VCaP (cell line): ENCODE results near the gene BTBD9.

Source experiments
- H3K27ac ChIP-seq: fragments of 450-650 bp; 2 replicates; pipeline ENCODE4 v1.5.1; 2017
- TF ChIP-seq, protein P1 (sequence below): fragments of 450-650 bp; conservative IDR thresholded peaks from 2 replicates; pipeline ENCODE4 v1.5.1; 2017; ENCODE audit warnings: mild to moderate bottlenecking, moderate library complexity

Gene BTBD9

DNA sequence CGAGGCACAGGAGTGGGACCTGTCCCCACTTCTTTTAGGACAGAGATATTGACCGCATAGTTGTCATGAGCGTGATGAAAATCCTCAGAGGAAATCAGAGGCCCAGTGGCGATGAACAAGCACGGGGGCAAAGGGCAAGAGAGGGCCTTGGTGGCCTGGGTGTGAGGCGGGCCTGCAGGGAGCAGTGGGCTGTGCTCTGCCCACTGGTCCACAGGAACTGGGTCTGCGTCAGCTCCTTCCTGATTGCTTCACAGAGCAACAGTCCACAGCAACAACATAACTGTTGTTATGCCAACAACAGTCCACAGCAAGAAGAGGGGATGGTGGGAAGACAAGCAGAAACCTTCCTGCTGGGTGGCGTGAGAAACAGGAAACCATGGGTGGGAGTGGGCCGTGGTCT is 484.6 kb downstream of the BTBD9 start:
- TF ChIP-seq, protein P1, sequence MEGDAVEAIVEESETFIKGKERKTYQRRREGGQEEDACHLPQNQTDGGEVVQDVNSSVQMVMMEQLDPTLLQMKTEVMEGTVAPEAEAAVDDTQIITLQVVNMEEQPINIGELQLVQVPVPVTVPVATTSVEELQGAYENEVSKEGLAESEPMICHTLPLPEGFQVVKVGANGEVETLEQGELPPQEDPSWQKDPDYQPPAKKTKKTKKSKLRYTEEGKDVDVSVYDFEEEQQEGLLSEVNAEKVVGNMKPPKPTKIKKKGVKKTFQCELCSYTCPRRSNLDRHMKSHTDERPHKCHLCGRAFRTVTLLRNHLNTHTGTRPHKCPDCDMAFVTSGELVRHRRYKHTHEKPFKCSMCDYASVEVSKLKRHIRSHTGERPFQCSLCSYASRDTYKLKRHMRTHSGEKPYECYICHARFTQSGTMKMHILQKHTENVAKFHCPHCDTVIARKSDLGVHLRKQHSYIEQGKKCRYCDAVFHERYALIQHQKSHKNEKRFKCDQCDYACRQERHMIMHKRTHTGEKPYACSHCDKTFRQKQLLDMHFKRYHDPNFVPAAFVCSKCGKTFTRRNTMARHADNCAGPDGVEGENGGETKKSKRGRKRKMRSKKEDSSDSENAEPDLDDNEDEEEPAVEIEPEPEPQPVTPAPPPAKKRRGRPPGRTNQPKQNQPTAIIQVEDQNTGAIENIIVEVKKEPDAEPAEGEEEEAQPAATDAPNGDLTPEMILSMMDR = no peak
- peak overlapping the region; percentile 30 for H3K27ac ChIP-seq

- TF ChIP-seq, protein P1 = no peak
- H3K27ac ChIP-seq = no peak overlapping the region; the same call in 1 of the 2 replicates
These were observed 485.0 kb downstream of the BTBD9 start for GRCh38 chr6:38154731-38155130.

- TF ChIP-seq, protein P1 = no peak
- no peak overlapping the region for H3K27ac ChIP-seq
These were observed 485.9 kb downstream of the BTBD9 start for GRCh38 chr6:38153798-38154345.

DNA sequence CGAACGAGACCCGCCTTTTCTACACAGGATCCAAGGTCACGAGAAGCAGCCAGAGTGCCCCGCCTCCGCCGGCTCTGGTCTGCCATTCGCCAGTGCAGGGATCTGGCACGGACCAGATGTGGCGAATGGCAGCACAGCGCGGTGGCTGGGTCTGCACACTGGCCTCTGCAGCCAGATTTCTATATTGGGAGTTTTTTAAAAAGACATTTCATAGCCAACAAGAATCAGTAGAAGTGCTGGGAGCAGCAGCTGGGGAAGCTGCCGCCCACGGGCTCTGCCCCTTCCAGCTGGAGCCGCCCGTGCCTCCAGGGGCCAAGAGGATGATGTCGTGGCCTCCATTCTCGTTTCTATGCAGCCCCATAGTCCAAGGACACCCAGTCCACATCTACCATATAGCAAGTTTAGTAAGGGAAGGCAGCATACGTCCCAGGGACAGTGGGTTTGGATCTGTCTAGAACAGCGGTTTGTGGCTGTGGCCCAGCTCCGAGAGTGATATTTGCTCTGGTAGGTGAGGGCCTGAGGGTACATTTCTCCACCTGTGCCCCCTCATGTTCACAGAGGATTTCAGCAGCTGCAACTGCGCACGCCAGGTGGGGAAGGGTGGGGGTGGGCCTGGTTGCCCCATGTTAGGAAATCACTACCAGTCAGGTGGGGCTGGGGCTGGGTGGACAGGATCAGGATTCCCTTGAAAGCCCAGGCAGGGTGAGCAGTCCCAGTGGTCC is 486.5 kb downstream of the BTBD9 start:
- TF ChIP-seq, protein P1 = no peak
- no peak overlapping the region for H3K27ac ChIP-seq

DNA sequence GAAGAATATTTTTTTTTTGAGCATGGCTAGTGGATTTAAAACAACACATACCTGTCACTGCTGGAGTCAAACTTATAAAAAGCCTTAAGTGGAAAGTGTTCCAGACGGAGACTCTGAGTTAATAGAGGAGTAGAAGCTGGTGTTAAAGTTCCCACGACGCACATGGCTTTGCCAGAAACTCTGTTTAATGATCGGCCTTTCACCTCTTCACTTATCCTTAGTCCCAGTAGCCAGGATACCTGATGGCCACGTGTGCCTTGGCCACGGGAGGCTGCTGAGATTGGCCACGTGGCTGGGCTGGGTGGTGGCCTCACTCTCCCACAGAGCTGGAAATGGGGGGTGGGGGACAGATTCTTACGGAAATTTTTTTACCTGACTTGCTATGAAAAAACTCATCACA is 487.1 kb downstream of the BTBD9 start:
- TF ChIP-seq, protein P1 = no peak
- no peak overlapping the region for H3K27ac ChIP-seq

GRCh38 chr6:38151580-38152500 is 487.9 kb downstream of the BTBD9 start:
- H3K27ac ChIP-seq = no peak overlapping the region
- TF ChIP-seq, protein P1 = no peak

- peak overlapping the region; percentile 50 for H3K27ac ChIP-seq
- TF ChIP-seq, protein P1 = no peak
These were observed 488.9 kb downstream of the BTBD9 start for GRCh38 chr6:38150681-38151296.
